IMR-90 (cell line): Measurements from ENCODE around the gene PLAC9. TPM values are rescaled to one million over a fixed set of nuclear protein-coding genes. Genes with fewer than 3 reads are reported as not detected.

ENCODE experiments used
- ATAC-seq: fragments of 200-7000 bp; cut with Tn5 transposase; 2 replicates; pipeline ENCODE4 v1.9.1; 2020; ENCODE audit warnings: low read depth, mild to moderate bottlenecking, moderate library complexity
- BruUV-seq: library from RNA; stranded (reverse); fragments of 400-500 nt; replicated peaks from 2 replicates; lab custom pipeline; 2021; lab: Mats Ljungman, UMichigan
- CTCF ChIA-PET: fragments of 300-600 bp; formaldehyde crosslinking; extraction: SDS; loops from one replicate; lab custom pipeline; 2021; ENCODE audit warnings: antibody characterized with exemption; lab: Yijun Ruan, JAX
- POLR2A ChIA-PET: fragments of 300-600 bp; sonication (Branson Sonifier 250); formaldehyde crosslinking; loops from one replicate; lab custom pipeline; 2022; ENCODE audit warnings: antibody characterized with exemption; ENCODE audit not compliant: unreplicated experiment; lab: Charles Lee
- DNase-seq: peaks from one replicate; pipeline ENCODE4 v3.0.0; 2013
- H2AFZ ChIP-seq: replicated peaks from 2 replicates; pipeline ENCODE3; 2013; ENCODE audit warnings: low read length, mild to moderate bottlenecking; ENCODE audit not compliant: poor library complexity
- H2AK5ac ChIP-seq: 2 replicates; pipeline ENCODE4 v1.6.1; 2013; ENCODE audit warnings: low read depth, low read length, inconsistent platforms
- H2AK9ac ChIP-seq: replicated peaks from 2 replicates; pipeline ENCODE3; 2013; ENCODE audit warnings: mild to moderate bottlenecking, low read depth, low read length, moderate library complexity; ENCODE audit not compliant: poor library complexity
- H2BK120ac ChIP-seq: 2 replicates; pipeline ENCODE4 v1.6.1; 2013; ENCODE audit warnings: low read depth, low read length, inconsistent platforms
- H2BK15ac ChIP-seq: 3 replicates; pipeline ENCODE4 v1.6.1; 2013; ENCODE audit warnings: low read depth, low read length, inconsistent platforms
- H2BK20ac ChIP-seq: 2 replicates; pipeline ENCODE4 v1.6.1; 2013; ENCODE audit warnings: low read depth, mild to moderate bottlenecking, inconsistent platforms, low read length, moderate library complexity
- H2BK5ac ChIP-seq: 2 replicates; pipeline ENCODE4 v1.6.1; 2013; ENCODE audit warnings: mild to moderate bottlenecking, low read depth, low read length, inconsistent platforms; ENCODE audit not compliant: poor library complexity, severe bottlenecking
- H3K14ac ChIP-seq: replicated peaks from 2 replicates; pipeline ENCODE4 v1.6.1; 2013; ENCODE audit warnings: low read depth, low read length, inconsistent platforms
- H3K18ac ChIP-seq: 2 replicates; pipeline ENCODE4 v1.6.1; 2013; ENCODE audit warnings: low read depth, low read length, control low read depth
- H3K23ac ChIP-seq: 2 replicates; pipeline ENCODE4 v1.6.1; 2013; ENCODE audit warnings: low read depth, low read length, inconsistent platforms
- H3K27ac ChIP-seq: 2 replicates; pipeline ENCODE4 v1.5.1; 2013; ENCODE audit warnings: mild to moderate bottlenecking, control low read depth, low read length; ENCODE audit not compliant: insufficient read depth
- H3K27me3 ChIP-seq: 2 replicates; pipeline ENCODE4 v1.6.1; 2013; ENCODE audit warnings: low read length; ENCODE audit not compliant: control insufficient read depth, insufficient read depth
- H3K36me3 ChIP-seq: 2 replicates; pipeline ENCODE4 v1.6.1; 2013; ENCODE audit warnings: low read length, mixed read lengths; ENCODE audit not compliant: control insufficient read depth, insufficient read depth
- H3K4ac ChIP-seq: 2 replicates; pipeline ENCODE4 v1.6.1; 2013; ENCODE audit warnings: low read depth, low read length, inconsistent platforms
- H3K4me1 ChIP-seq: 2 replicates; pipeline ENCODE4 v1.6.1; 2013; ENCODE audit warnings: low read length, mixed read lengths; ENCODE audit not compliant: control insufficient read depth, insufficient read depth
- H3K4me2 ChIP-seq: 2 replicates; pipeline ENCODE4 v1.6.1; 2013; ENCODE audit warnings: low read depth, mild to moderate bottlenecking, control low read depth, low read length, moderate library complexity
- H3K4me3 ChIP-seq: 2 replicates; pipeline ENCODE4 v1.5.1; 2013; ENCODE audit warnings: low read depth, mild to moderate bottlenecking, control low read depth, low read length, moderate library complexity; ENCODE audit not compliant: insufficient read depth
- H3K56ac ChIP-seq: 2 replicates; pipeline ENCODE4 v1.6.1; 2013; ENCODE audit warnings: low read length, inconsistent platforms; ENCODE audit not compliant: insufficient read depth; ENCODE audit errors: extremely low read depth
- H3K79me1 ChIP-seq, 2 experiments: 2 replicates each; pipeline ENCODE4 v1.6.1; 2013; ENCODE audit warnings: low read length in 2 of 2, inconsistent platforms in 1 of 2, low read depth in 1 of 2
- H3K9ac ChIP-seq: 2 replicates; pipeline ENCODE4 v1.6.1; 2013; ENCODE audit warnings: low read depth, low read length, control low read depth
- H3K9me1 ChIP-seq: 2 replicates; pipeline ENCODE4 v1.6.1; 2013; ENCODE audit warnings: low read length, inconsistent platforms; ENCODE audit not compliant: insufficient read depth
- H3K9me3 ChIP-seq: 2 replicates; pipeline ENCODE4 v1.6.1; 2013; ENCODE audit warnings: low read length; ENCODE audit not compliant: control insufficient read depth, insufficient read depth
- H4K20me1 ChIP-seq: 2 replicates; pipeline ENCODE4 v1.6.1; 2013; ENCODE audit warnings: low read length, inconsistent platforms; ENCODE audit not compliant: insufficient read depth
- H4K5ac ChIP-seq: 2 replicates; pipeline ENCODE4 v1.6.1; 2013; ENCODE audit warnings: mild to moderate bottlenecking, low read depth, low read length, control low read depth
- H4K8ac ChIP-seq, 2 experiments: 2 replicates each; pipeline ENCODE4 v1.6.1; 2013; ENCODE audit warnings: low read depth in 2 of 2, low read length in 2 of 2, control low read depth in 1 of 2, inconsistent platforms in 1 of 2
- H4K91ac ChIP-seq: 2 replicates; pipeline ENCODE4 v1.6.1; 2013; ENCODE audit warnings: low read depth, low read length, inconsistent platforms; ENCODE audit not compliant: insufficient read depth
- CEBPB ChIP-seq: IDR thresholded peaks from 2 replicates; pipeline ENCODE4 v1.6.1; 2012; ENCODE audit warnings: low read depth, low read length, improper control_type of control experiment
- FOS ChIP-seq: fragments of 150-350 bp; IDR thresholded peaks from 2 replicates; pipeline ENCODE4 v1.6.1; 2016; ENCODE audit warnings: low read depth, low read length
- MAFK ChIP-seq: IDR thresholded peaks from 2 replicates; pipeline ENCODE4 v1.6.1; 2012; ENCODE audit warnings: low read depth, low read length, improper control_type of control experiment
- MAZ ChIP-seq: IDR thresholded peaks from 2 replicates; pipeline ENCODE4 v1.6.1; 2012; ENCODE audit warnings: low read depth, mild to moderate bottlenecking, low read length, improper control_type of control experiment, moderate library complexity, borderline replicate concordance
- MXI1 ChIP-seq: IDR thresholded peaks from 2 replicates; pipeline ENCODE4 v1.6.1; 2012; ENCODE audit warnings: low read depth, mild to moderate bottlenecking, low read length, moderate library complexity, borderline replicate concordance
- NFE2L2 ChIP-seq: fragments of 150-350 bp; IDR thresholded peaks from 2 replicates; pipeline ENCODE4 v1.6.1; 2016; ENCODE audit warnings: low read depth, mild to moderate bottlenecking, low read length
- POLR2A ChIP-seq: IDR thresholded peaks from 2 replicates; pipeline ENCODE4 v1.6.1; 2012; ENCODE audit warnings: mild to moderate bottlenecking, low read depth, low read length
- RAD21 ChIP-seq: IDR thresholded peaks from 2 replicates; pipeline ENCODE4 v1.6.1; 2012; ENCODE audit warnings: low read length, improper control_type of control experiment
- RCOR1 ChIP-seq: IDR thresholded peaks from 2 replicates; pipeline ENCODE4 v1.6.1; 2012; ENCODE audit warnings: mild to moderate bottlenecking, low read length, improper control_type of control experiment; ENCODE audit not compliant: insufficient replicate concordance
- RFX5 ChIP-seq: IDR thresholded peaks from 2 replicates; pipeline ENCODE4 v1.8.0; 2012; ENCODE audit warnings: low read depth, mild to moderate bottlenecking, low read length, moderate library complexity
- SMC3 ChIP-seq: fragments of 150-350 bp; IDR thresholded peaks from 2 replicates; pipeline ENCODE4 v1.6.1; 2016; ENCODE audit warnings: low read depth, mild to moderate bottlenecking, antibody characterized with exemption, low read length, moderate library complexity
- USF2 ChIP-seq: fragments of 150-350 bp; IDR thresholded peaks from 2 replicates; pipeline ENCODE4 v1.6.1; 2017; ENCODE audit warnings: mild to moderate bottlenecking, antibody characterized with exemption, low read length, low read depth
- WGBS, 2 experiments: methylation state at CpG; one replicate each; pipeline versions ENCODE4 v1.1.5 to v1.1.7; 2013; ENCODE audit warnings: missing lambda C conversion rate in 2 of 2; ENCODE audit not compliant: insufficient read length in 1 of 2; ENCODE audit errors: extremely low coverage in 2 of 2; 5-methylcytosine and 5-hydroxymethylcytosine counted together
- dilution Hi-C: fragments of 300-500 bp; cut with HindIII; formaldehyde crosslinking; loops from one replicate; pipeline ENCODE4 v1.14.3; 2018; ENCODE audit warnings: low sequenced_read_pairs; ENCODE audit not compliant: unreplicated experiment
- in situ Hi-C: fragments of 300-500 bp; cut with MboI; formaldehyde crosslinking; loops from 3 replicates; pipeline ENCODE4 v1.14.3; 2019; ENCODE audit warnings: low sequenced_read_pairs, inconsistent platforms, mixed read lengths
- intact Hi-C: fragments of 100-400 bp; cut with micrococcal nuclease; formaldehyde crosslinking; loops from 2 replicates; pipeline ENCODE4 v1.10.0; 2022
- polyA plus RNA-seq, 3 experiments: library from polyadenylated mRNA; depleted of rRNA; stranded (reverse); fragments of >200 nt; gene quantifications; 2 replicates each; pipeline ENCODE4 v1.2.3, GENCODE V29; 2012; ENCODE audit warnings: low replicate concordance in 1 of 3
- total RNA-seq: library from RNA; depleted of rRNA; stranded (reverse); fragments of >200 nt; gene quantifications from 2 replicates; pipeline ENCODE4 v1.2.3, GENCODE V29; 2012
- TF ChIP-seq, protein P1 (sequence below): fragments of 150-350 bp; IDR thresholded peaks from 2 replicates; pipeline ENCODE4 v1.6.1; 2016; ENCODE audit warnings: low read depth, mild to moderate bottlenecking, low read length, moderate library complexity, borderline replicate concordance

The PLAC9 gene
- total and polyA plus RNA-seq, 2 of the 4 experiments (the other 2 are of a cell fraction) = 1.6 to 12.2 TPM

DNA sequence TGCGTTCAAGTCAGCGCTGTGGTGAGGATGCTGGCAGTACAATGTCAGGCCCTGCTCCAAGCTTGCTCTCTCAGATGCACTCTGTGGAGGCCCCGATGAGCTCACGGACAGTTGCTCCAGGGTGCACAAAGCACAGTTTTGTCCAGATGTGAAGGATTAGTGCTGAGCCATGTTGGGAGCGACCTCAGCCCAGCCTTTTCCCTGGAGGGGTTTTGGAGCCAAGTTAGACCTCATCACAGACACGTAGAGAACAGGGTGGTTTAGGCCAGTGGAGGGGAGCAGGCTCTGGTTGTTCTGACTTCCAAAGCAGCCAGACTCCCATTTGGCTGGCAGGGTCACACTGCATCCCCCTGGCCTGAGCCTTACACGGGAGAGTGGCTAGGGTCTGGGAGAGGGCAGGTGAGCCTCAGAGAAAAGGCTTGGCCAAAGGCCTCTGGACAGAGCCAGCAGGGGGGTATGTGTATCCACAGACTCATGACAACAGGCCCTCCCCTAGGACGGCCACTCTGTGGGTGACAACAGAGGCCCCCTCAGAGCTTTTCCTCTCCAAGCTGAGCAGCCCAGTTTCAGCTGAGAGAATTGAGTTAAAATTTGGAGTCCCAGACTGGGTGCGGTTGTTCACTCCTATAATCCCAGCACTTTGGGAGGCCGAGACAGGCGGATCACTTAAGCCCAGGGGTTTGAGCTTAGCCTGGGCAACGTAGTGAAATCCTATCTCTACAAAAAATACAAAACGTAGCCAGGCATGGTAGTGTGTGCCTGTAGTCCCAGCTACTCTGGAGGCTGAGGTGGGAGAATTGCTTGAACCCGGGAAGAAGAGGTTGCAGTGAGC, 4.7 kb downstream of the PLAC9 start (continued):
- TF ChIP-seq SMC3 = no peak

GRCh38 chr10:80137920-80138319, 5.4 kb downstream of the PLAC9 start:
- DNase-seq (no peak), ATAC-seq (peak; percentile 13)
- Histone ChIP-seq H3K56ac (no peak overlapping the region), H3K27me3 (no peaks in the 10 kb centered on the region), H4K5ac (no peak overlapping the region; the same call in 1 of the 2 replicates), H3K4me2 (no peak overlapping the region; the same call in 1 of the 2 replicates), H3K4me3 (no peak overlapping the region), H4K91ac (no peak overlapping the region), H3K14ac (peak overlapping the region; percentile 72; the same call in 1 of the 2 replicates), H3K9me3 (no peaks in the 10 kb centered on the region), H2BK20ac (0 out of 2 replicates have a peak overlapping the region, but pooled peaks have one; percentile 1), H3K79me1 (peaks cover 0 to 14% of the 10 kb centered on the region in 2 experiments; a peak in 1 of 4 replicates), H3K36me3 (no peaks in the 10 kb centered on the region), H3K4ac (peak overlapping the region; percentile 60; the same call in 1 of the 2 replicates), H3K4me1 (peaks cover 21% of the 10 kb centered on the region), H3K9ac (no peak overlapping the region), H2AK9ac (no peak overlapping the region), H2AFZ (peak overlapping the region; percentile 74), H4K20me1 (no peaks in the 10 kb centered on the region), H3K18ac (no peak overlapping the region), H3K9me1 (peaks cover 8% of the 10 kb centered on the region; the same call in 1 of the 2 replicates), H2BK5ac (no peak overlapping the region), H2BK120ac (no peak overlapping the region), H2AK5ac (no peak overlapping the region), H2BK15ac (peak overlapping the region; percentile 11; the same call in 1 of the 3 replicates), H4K8ac (peak overlapping the region in 1 of 2 experiments; percentile 4; a peak in 1 of 4 replicates), H3K27ac (peak overlapping the region; percentile 0; the same call in 1 of the 2 replicates), H3K23ac (0 out of 2 replicates have a peak overlapping the region, but pooled peaks have one; percentile 63)
- ChIA-PET POLR2A (no interaction called here), CTCF (interaction anchor here (1.0 kb wide), 1 partner anchor 79 kb away, joined by 3 read pairs; no protein-coding TSS in a partner anchor)
- dilution Hi-C loops = no loop called here
- 36% methylated on average over 4 of the region's 4 CpGs; no CpG with 5 or more reads in 1 of the 2 experiments for WGBS, 2 experiments
- BruUV-seq = no TSS peak
- in situ Hi-C loops = no loop called here
- intact Hi-C loops = loop anchor here (2.0 to 10.0 kb wide), 2 partner anchors 59 to 593 kb away; partner anchors contain the start of gene TMEM254
- TF ChIP-seq FOS (no peak), MAFK (no peak), MAZ (no peak), NFE2L2 (no peak), MXI1 (no peak), SMC3 (no peak), RCOR1 (no peak), USF2 (no peak), RAD21 (no peak), RFX5 (no peak), CEBPB (no peak), POLR2A (no peak)
- TF ChIP-seq, protein P1, sequence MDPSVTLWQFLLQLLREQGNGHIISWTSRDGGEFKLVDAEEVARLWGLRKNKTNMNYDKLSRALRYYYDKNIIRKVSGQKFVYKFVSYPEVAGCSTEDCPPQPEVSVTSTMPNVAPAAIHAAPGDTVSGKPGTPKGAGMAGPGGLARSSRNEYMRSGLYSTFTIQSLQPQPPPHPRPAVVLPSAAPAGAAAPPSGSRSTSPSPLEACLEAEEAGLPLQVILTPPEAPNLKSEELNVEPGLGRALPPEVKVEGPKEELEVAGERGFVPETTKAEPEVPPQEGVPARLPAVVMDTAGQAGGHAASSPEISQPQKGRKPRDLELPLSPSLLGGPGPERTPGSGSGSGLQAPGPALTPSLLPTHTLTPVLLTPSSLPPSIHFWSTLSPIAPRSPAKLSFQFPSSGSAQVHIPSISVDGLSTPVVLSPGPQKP = no peak
